ENCODE measurements around the gene SDK1.

DNA sequence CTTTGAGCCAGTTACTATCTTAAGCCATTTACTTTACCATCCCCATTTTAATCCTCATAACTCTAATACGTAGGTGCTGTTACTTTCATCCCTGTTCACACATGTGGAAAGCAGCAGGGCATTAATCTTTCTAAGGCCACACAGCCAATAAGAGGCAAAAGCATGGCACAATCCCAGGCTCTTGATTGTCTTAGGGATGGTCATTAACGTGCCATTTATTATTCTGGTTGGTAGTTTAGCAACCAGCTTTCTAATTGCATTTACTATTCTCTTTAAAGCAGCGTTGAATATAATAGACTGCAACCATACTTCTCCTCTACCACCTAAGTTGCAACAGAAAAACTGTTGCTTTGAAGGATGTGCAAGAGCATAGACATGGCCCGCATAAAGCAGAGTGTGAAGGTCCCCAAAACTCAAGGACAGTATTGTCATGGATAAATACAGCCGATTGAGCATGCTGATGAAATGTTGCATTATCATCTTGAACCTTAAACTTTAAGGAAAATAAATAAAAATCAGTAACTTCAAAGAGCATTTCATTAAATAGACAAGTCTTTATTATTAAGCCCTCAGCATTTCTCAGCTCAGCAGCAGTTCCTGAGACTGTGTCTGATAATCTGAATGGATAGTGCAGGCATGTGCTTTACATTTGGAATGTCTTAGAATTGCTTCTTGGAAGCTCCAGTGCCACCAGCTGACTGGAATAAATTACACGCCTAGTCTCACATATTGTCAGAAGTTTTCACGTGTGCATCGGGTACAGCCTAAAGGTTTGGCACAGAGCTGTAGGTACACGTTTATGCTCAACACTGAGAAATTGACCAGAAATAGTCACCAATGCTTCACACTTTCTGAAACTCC lies 467.1 kb downstream of the SDK1 start:
- TF ChIP-seq SP1 (IDR thresholded peaks at IDR 0.05) (no peak), ARNT (IDR thresholded peaks at IDR 0.05) (no peak), HDGF (IDR thresholded peaks at IDR 0.05; ENCODE audit: borderline replicate concordance) (no peak), FOXK2 (IDR thresholded peaks at IDR 0.05) (no peak), SUZ12 (IDR thresholded peaks at IDR 0.05) (no peak), NFRKB (IDR thresholded peaks at IDR 0.05) (no peak), L3MBTL2 (conservative IDR thresholded peaks at IDR 0.05) (no peak), CTBP1 (IDR thresholded peaks at IDR 0.05; ENCODE audit: borderline replicate concordance) (no peak), FOXM1 (IDR thresholded peaks at IDR 0.05; ENCODE audit: borderline replicate concordance) (no peak), ELF4 (IDR thresholded peaks at IDR 0.05) (no peak), ZNF384 (IDR thresholded peaks at IDR 0.05) (no peak), LEF1 (IDR thresholded peaks at IDR 0.05; ENCODE audit: borderline replicate concordance) (no peak), BHLHE40 (IDR thresholded peaks at IDR 0.05; ENCODE audit: borderline replicate concordance) (no peak)
- TF ChIP-seq, protein P1, sequence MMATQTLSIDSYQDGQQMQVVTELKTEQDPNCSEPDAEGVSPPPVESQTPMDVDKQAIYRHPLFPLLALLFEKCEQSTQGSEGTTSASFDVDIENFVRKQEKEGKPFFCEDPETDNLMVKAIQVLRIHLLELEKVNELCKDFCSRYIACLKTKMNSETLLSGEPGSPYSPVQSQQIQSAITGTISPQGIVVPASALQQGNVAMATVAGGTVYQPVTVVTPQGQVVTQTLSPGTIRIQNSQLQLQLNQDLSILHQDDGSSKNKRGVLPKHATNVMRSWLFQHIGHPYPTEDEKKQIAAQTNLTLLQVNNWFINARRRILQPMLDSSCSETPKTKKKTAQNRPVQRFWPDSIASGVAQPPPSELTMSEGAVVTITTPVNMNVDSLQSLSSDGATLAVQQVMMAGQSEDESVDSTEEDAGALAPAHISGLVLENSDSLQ (IDR thresholded peaks at IDR 0.05): no peak
